GM12891 (cell line): Measurements from ENCODE around the gene ASPHD2.

ENCODE experiments used
- POLR2A ChIP-seq: IDR thresholded peaks from 2 replicates; pipeline ENCODE4 v1.6.1; 2011; ENCODE audit warnings: low read depth, low read length, control low read depth
- POLR2AphosphoS5 ChIP-seq: IDR thresholded peaks from 2 replicates; pipeline ENCODE4 v1.6.1; 2011; ENCODE audit warnings: low read depth, low read length, control low read depth
- POU2F2 ChIP-seq: IDR thresholded peaks from 2 replicates; pipeline ENCODE4 v1.6.1; 2011; ENCODE audit warnings: low read depth, mild to moderate bottlenecking, control low read depth, low read length, moderate library complexity

GRCh38 chr22:26485013-26485412 lies 56.0 kb downstream of the ASPHD2 start:
- TF ChIP-seq POLR2AphosphoS5 (no peak), POLR2A (no peak), POU2F2 (no peak)
